SU-DHL-6 (cell line): ENCODE measurements around the gene KRTAP10-10.

Source experiments
- CTCF ChIP-seq: fragments of 200-600 bp; sonication (generic); IDR thresholded peaks from one replicate; pipeline ENCODE4 v1.5.1; 2017; ENCODE audit warnings: antibody characterized with exemption, mild to moderate bottlenecking, low read length, moderate library complexity; ENCODE audit not compliant: insufficient read depth, poor library complexity, severe bottlenecking
- EZH2phosphoT487 ChIP-seq: fragments of 200-600 bp; sonication (generic), shearing (Covaris generic); conservative IDR thresholded peaks from 2 replicates; pipeline ENCODE4 v1.6.1; 2018; ENCODE audit warnings: mild to moderate bottlenecking, antibody characterized with exemption, low read length, moderate library complexity, mixed read lengths

DNA sequence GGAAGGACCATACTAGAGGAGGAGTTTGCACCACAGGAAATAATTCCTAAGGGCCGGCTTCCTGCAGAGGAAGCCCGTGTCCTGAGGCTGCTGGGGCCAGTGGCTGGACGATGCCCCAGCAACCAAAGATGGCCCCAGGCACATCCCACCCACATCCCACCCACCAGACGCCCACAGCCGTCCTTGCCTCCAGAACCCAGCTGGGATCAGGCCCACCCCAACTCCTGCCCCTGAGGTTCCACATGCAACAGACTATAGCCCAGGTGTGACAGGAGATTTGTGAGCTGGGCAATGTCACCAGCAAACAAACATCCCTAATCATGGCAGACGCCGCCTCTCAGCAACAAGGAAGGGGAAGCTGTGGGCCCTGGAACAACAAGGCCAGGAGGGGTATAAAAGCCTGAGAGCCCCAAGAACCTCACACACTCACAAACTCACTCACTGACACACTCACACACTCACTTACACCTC is 10.4 kb upstream of the KRTAP10-10 start, which contains the start of gene KRTAP10-9:
- TF ChIP-seq CTCF = no peak
- TF ChIP-seq EZH2phosphoT487 = no peak
